Stimulated activated effector memory CD8-positive, alpha-beta T cell treated with anti-CD3 and anti-CD28 coated beads, Interleukin-12 subunit alpha, Interleukin-12 subunit beta, amount 100 ng/mL, for 72 hours (primary cell): Measurements from ENCODE around the gene CGN.

Source experiments
- ATAC-seq: fragments of 150-1000 bp; cut with Tn5 transposase; 2 replicates; pipeline ENCODE4 v1.10.0; 2021
- DNase-seq, 2 donors: peaks; one replicate each; pipeline ENCODE4 v3.0.0; 2021 to 2022; ENCODE audit warnings: low spot score in 2 of 2
- H3K27ac Mint-ChIP-seq: one replicate; pipeline ENCODE4 v1.8.0; 2022; ENCODE audit warnings: mild to moderate bottlenecking, mixed read lengths
- H3K36me3 Mint-ChIP-seq: one replicate; pipeline ENCODE4 v1.8.0; 2022; ENCODE audit warnings: mild to moderate bottlenecking, mixed read lengths
- H3K4me1 Mint-ChIP-seq: one replicate; pipeline ENCODE4 v1.8.0; 2022; ENCODE audit warnings: mixed read lengths
- H3K4me3 Mint-ChIP-seq: one replicate; pipeline ENCODE4 v1.8.0; 2022; ENCODE audit warnings: mild to moderate bottlenecking, mixed read lengths
- H3K9me3 Mint-ChIP-seq: one replicate; pipeline ENCODE4 v1.8.0; 2022; ENCODE audit warnings: mixed read lengths

The CGN gene

DNA sequence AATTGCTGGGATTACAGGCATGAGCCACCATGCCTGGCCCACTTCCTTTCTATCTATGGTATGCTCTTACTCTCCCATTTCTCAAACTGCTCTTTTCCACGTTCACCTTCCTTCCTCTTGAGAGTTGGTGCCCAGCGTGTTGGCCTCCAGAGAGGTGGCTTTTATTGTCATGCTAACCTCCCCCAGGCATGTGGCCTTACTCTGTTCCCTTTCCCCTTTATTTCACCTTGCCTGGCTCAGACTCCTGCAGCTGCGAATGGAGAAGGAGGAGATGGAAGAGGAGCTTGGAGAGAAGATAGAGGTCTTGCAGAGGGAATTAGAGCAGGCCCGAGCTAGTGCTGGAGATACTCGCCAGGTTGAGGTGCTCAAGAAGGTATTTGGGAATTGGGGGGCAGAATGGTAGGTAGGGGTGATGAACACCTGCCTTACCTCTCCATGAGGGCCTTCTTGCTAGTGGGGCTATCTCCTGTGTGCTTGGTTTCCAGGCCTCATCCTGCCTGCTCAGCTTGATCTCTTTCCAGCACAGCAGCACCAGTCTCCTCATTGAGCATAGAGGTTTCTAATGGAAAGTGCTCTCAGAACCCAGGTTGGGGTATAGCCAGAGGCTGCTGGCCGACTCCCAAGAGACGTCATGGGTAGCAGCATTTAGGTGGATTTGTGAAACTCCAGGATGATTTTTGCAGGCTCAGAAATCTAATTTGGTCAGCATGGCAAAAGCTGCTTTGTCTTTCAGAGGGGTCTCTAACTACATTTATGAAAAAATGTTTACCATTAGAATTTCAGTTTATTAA is 15.7 kb downstream of the CGN start:
- Mint-ChIP-seq H3K4me1 (no peaks in the 10 kb centered on the region), H3K9me3 (no peaks in the 10 kb centered on the region), H3K36me3 (no peaks in the 10 kb centered on the region), H3K4me3 (no peak overlapping the region), H3K27ac (no peak overlapping the region)
- no peak for DNase-seq
- ATAC-seq: no peak

DNA sequence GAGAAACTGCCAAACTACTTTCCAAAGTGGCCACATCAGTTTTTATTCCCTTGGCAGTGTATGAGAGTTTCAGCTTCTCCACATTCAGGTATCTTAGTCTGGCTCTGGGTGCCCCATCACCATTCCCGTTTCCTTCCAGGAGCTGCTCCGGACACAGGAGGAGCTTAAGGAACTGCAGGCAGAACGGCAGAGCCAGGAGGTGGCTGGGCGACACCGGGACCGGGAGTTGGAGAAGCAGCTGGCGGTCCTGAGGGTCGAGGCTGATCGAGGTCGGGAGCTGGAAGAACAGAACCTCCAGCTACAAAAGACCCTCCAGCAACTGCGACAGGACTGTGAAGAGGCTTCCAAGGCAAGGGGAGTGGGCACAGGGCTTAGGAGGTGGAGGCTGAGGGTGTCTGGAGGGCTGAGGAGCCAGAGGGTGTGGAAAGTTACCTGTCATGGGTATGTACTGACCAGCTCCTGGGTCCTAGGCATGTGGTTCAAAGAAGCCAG is 18.1 kb downstream of the CGN start:
- Mint-ChIP-seq H3K27ac (no peak overlapping the region), H3K9me3 (no peaks in the 10 kb centered on the region), H3K4me1 (no peaks in the 10 kb centered on the region), H3K36me3 (no peaks in the 10 kb centered on the region), H3K4me3 (no peak overlapping the region)
- DNase-seq (no peak), ATAC-seq (no peak)

DNA sequence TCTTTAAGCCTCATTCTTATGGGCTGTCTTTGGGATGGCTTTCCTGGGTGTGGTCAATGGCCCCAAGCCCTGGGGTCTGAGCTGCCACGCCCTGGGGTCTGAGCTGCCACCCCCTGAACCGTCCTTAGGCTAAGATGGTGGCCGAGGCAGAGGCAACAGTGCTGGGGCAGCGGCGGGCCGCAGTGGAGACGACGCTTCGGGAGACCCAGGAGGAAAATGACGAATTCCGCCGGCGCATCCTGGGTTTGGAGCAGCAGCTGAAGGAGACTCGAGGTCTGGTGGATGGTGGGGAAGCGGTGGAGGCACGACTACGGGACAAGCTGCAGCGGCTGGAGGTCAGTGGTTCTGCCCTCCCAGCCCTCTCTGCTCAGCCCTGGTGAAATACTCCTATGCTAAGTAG is 18.6 kb downstream of the CGN start:
- DNase-seq: no peak
- Mint-ChIP-seq H3K9me3 (no peaks in the 10 kb centered on the region), H3K27ac (no peak overlapping the region), H3K4me1 (no peaks in the 10 kb centered on the region), H3K4me3 (no peak overlapping the region), H3K36me3 (no peaks in the 10 kb centered on the region)
- ATAC-seq: no peak

DNA sequence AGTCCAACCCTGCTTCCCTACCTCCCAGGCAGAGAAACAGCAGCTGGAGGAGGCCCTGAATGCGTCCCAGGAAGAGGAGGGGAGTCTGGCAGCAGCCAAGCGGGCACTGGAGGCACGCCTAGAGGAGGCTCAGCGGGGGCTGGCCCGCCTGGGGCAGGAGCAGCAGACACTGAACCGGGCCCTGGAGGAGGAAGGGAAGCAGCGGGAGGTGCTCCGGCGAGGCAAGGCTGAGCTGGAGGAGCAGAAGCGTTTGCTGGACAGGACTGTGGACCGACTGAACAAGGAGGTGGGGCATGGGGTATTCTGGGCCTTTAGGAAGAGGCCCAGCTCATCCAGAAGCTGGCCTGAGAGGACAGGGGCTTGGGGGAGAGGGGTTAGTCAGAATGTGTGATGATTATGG is 19.3 kb downstream of the CGN start:
- Mint-ChIP-seq H3K4me1 (no peaks in the 10 kb centered on the region), H3K27ac (no peak overlapping the region), H3K9me3 (no peaks in the 10 kb centered on the region), H3K4me3 (no peak overlapping the region), H3K36me3 (no peaks in the 10 kb centered on the region)
- DNase-seq (no peak), ATAC-seq (no peak)

DNA sequence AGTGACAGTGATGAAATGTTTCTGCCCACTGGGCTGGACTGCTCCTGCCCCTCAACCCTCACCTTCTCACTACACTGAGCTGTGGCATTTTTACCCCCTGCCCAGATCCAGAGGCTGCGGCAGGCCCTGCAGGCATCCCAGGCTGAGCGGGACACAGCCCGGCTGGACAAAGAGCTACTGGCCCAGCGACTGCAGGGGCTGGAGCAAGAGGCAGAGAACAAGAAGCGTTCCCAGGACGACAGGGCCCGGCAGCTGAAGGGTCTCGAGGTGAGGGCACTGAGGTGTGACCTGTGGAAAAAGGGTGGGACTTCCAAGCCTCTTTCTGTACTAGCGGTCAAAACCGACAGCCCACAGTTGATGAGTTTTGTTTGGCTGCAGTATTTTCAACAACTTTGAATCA is 22.7 kb downstream of the CGN start:
- DNase-seq (no peak), ATAC-seq (no peak)
- Mint-ChIP-seq H3K36me3 (no peaks in the 10 kb centered on the region), H3K4me1 (no peaks in the 10 kb centered on the region), H3K27ac (no peak overlapping the region), H3K9me3 (no peaks in the 10 kb centered on the region), H3K4me3 (no peak overlapping the region)

DNA sequence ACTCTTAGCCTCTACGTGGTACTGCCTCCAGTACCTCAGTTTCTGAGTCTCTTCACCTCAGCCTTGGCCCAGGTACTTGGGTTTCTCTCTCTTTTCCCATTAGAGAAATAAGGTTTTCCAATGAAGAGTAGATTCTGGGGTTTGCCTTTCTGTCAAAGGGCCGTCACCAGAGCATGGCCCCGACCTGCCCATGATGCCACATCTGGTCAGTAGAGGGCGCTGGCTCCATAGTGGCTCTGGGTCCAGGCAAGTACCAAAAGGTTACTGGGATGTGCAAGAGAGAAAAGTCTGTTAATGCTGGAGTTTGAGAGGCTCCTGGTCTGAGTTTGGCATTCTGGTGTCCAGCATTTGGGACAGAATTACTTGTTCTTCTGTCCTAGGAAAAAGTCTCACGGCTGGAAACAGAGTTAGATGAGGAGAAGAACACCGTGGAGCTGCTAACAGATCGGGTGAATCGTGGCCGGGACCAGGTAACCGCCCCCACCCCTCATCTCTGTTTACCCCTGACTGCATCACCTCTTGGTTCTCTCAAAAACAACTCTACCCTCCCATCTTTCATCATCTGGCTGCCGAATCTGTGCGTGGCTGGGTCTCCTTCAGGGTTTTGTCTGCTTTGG is 23.6 kb downstream of the CGN start:
- peak; percentile 81 for ATAC-seq
- no peak overlapping the region for H3K4me3 Mint-ChIP-seq
- H3K27ac Mint-ChIP-seq: no peak overlapping the region

DNA sequence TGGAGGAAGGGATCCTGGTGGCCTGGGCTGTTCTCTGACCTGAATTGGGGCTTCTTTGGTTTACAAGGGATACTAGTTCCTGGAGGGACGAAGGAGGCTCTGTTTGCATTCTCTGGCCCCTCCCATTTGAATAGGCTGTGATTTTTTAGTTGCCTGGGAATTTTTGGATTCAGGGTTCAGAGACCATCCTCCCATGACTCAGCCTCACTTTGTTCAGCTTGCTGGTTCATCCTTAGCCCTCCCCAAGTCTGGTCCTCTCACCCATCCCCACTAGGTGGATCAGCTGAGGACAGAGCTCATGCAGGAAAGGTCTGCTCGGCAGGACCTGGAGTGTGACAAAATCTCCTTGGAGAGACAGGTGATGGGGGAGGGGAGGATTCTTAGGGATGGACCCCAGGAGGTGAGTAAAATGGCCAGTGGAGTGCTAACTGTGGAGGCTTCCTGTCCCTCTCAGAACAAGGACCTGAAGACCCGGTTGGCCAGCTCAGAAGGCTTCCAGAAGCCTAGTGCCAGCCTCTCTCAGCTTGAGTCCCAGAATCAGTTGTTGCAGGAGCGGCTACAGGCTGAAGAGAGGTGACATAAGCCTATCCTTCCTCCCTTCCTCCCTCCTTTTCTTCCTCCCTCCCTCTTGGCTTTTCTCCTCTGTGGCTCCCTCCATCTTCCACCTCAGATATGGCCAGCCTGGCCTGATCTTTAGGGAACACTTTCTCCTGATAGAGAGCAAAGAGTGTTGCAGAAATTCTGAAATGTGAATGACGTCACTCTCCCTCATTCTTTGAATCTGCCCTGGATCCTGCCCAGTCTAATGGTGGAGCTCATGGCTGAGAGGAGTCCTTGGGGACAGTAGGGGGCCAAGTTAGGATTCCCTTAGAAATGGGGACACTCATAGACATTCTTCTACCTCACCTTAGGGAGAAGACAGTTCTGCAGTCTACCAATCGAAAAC is 24.4 kb downstream of the CGN start:
- Mint-ChIP-seq H3K4me1 (peaks cover 9% of the 10 kb centered on the region), H3K9me3 (no peaks in the 10 kb centered on the region), H3K27ac (no peak overlapping the region), H3K4me3 (no peak overlapping the region), H3K36me3 (no peaks in the 10 kb centered on the region)
- DNase-seq: no peak
- no peak for ATAC-seq

More for the DNA sequence above, 23.6 kb downstream of the CGN start:
- no peaks in the 10 kb centered on the region for H3K9me3 Mint-ChIP-seq
- H3K36me3 Mint-ChIP-seq: no peaks in the 10 kb centered on the region
- peak; percentile 86 to 90 for DNase-seq
- H3K4me1 Mint-ChIP-seq: peaks cover 4% of the 10 kb centered on the region

DNA sequence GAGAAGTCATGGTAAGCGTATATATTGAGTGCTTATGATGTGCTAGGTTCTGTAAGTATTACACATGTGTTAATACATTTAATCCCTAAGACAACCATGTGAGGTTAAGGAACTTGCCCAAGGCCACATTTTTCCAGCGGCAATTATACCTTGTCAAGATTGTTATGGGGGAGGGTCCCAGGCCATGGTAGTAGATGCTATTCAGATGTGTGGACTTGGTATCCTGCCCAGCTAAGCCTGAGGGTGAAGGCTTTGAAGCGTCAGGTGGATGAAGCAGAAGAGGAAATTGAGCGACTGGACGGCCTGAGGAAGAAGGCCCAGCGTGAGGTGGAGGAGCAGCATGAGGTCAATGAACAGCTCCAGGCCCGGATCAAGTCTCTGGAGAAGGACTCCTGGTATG is 25.3 kb downstream of the CGN start:
- H3K36me3 Mint-ChIP-seq: peaks cover 2% of the 10 kb centered on the region
- H3K27ac Mint-ChIP-seq: no peak overlapping the region
- H3K9me3 Mint-ChIP-seq: no peaks in the 10 kb centered on the region
- no peak for ATAC-seq
- H3K4me3 Mint-ChIP-seq: no peak overlapping the region
- H3K4me1 Mint-ChIP-seq: peaks cover 18% of the 10 kb centered on the region
- DNase-seq: no peak

DNA sequence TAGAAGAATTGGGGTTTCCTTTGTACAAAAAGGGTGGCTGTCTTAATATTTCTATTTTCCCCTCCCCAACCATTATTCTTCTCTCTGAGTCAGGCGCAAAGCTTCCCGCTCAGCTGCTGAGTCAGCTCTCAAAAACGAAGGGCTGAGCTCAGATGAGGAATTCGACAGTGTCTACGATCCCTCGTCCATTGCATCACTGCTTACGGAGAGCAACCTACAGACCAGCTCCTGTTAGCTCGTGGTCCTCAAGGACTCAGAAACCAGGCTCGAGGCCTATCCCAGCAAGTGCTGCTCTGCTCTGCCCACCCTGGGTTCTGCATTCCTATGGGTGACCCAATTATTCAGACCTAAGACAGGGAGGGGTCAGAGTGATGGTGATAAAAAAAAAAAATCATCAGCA is 25.9 kb downstream of the CGN start:
- Mint-ChIP-seq H3K4me1 (peaks cover 22% of the 10 kb centered on the region), H3K36me3 (peaks cover 6% of the 10 kb centered on the region), H3K27ac (no peak overlapping the region), H3K4me3 (no peak overlapping the region), H3K9me3 (no peaks in the 10 kb centered on the region)
- DNase-seq: no peak
- ATAC-seq: no peak

DNA sequence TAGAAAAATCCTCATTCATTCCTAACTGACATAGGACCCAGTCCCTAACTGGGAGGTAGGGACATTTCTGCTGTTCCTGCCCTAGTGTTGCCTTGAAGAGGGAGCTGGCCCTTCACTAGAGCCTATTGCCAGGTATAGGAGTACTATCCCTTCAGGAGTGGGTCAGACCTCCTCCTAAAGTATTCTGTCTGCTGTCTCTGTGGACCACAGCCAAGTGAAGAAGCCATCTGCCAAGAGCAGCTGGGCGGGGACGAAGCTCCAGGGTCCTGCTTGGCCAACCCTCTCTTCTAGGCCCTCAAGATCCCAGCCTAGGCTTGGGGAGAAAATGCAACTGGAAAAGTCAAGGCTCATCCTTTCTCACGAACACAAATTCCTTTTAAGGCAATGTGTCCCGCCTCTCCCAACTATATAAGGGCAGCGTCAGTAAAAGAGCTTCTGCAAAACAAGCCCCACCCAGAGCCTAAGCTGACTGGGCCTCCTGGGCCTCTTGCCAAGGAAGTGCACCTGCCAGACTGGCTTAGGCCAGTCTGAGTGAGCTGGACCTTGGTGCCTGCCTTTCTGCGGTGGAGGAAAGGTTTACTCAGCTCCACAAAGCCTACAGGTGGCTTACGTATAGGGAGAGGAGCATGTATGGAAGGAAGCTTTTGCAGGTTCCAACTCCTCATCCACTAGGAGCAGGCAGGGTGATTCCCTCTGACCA is 28.3 kb downstream of the CGN start:
- Mint-ChIP-seq H3K4me3 (peak overlapping the region; percentile 97), H3K36me3 (peaks cover 6% of the 10 kb centered on the region), H3K9me3 (no peaks in the 10 kb centered on the region), H3K4me1 (peaks cover 22% of the 10 kb centered on the region), H3K27ac (peak overlapping the region; percentile 93)
- peak; percentile 20 for ATAC-seq
- peak in 1 of 2 donors; percentile 60 for DNase-seq

DNA sequence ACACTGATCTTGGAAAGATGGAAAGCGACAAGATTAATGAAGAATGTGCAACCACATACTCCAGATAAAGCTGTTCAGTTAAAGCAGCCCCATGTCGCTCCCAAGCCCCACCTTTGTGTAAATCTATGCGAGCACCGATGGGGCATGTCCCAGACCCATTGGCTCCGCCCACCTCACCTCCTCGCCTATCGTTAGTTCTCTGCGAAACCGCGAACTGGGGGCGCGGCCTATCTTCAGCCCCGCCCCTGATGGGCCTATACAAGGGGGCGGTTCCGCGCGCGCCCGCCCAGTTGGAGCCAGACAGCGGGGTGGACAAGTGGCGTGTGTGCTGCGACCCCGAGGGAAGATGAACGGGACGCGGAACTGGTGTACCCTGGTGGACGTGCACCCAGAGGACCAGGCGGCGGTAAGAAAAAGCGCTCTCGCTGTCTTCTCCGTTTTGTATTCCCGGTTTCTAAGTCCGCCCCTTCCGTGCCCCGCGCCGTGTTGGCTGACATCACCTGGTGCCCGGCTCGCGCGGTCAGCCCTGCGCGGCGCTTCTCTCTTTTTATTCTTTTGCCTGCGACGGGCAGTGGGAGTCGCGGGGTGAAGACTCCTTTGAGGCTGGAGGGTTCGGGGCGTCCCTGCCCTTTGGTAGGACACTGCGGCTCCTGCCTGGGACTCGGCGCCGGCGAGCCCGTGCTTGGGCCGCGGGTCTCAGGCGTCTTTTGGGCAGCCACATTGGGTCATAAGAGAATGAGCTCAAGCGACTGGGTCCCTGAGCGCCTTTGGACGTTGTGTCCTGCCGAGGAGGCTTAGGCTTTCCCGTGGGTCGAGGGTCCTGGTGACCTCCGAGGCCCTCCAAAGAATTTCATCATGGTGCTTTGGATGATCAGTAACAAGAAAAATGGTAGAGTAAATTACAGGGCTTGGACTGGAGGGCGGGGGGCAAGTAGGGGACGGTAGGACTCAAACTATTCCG is 29.1 kb downstream of the CGN start, which contains the start of gene TUFT1:
Gene TUFT1, plus strand, starts transcription at position 289 of the 961 bp plus-strand sequence. Its CDS starts 58 bp downstream, at position 347.
- H3K4me3 Mint-ChIP-seq: peak within 1 kb of the TSS; percentile 97
- ATAC-seq (peak; percentile 97), DNase-seq (peak; percentile 91 to 97)
- peaks cover 22% of the 10 kb centered on the region for H3K4me1 Mint-ChIP-seq
- H3K27ac Mint-ChIP-seq: peak within 1 kb of the TSS; percentile 93
- H3K9me3 Mint-ChIP-seq: no peaks in the 10 kb centered on the region
- H3K36me3 Mint-ChIP-seq: peaks cover 6% of the 10 kb centered on the region

DNA sequence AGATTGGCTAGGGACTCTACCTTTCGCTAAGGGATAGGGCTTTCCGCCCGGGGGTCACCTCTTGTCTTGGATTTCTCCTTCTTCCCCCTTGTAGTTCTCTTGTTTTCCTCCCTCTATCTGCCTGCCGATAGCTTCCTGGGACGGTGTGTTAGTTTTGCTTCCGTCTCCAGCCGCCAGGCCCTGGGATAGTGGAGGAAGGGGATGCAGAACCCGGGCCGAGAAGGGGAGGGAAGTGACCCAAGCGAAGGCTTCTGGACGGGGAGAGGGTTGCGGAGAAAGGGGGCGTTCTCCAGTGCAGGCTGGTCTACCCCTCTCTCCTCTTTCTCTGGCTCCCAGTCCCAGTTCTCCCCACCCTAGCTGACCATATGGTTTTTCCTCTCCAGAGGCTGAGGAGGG is 29.8 kb downstream of the CGN start:
- Mint-ChIP-seq H3K27ac (peak overlapping the region; percentile 93), H3K4me3 (peak overlapping the region; percentile 97), H3K9me3 (no peaks in the 10 kb centered on the region), H3K4me1 (peaks cover 22% of the 10 kb centered on the region), H3K36me3 (peaks cover 6% of the 10 kb centered on the region)
- DNase-seq (no peak), ATAC-seq (no peak)

DNA sequence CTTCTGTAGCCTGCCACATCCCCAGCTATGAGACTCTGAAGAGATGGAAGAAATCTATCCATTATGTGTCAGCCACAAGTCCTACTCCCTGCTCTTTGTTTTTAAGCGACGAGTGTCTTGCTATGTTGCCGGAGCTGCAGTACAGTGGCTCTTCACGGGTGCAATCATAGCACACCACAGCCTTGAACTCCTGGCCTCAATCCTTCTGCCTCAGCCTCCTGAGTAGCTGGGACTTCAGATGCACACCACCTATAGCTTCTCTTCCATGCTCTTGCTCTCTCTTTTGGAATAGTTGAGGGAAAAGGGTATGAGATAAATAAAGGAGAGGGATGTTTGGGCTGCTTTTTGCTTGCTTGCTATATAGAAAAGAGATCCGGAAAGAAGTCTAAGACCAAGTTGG is 30.6 kb downstream of the CGN start:
- no peak for ATAC-seq
- Mint-ChIP-seq H3K27ac (no peak overlapping the region), H3K4me3 (peak overlapping the region; percentile 97), H3K4me1 (peaks cover 22% of the 10 kb centered on the region), H3K36me3 (peaks cover 6% of the 10 kb centered on the region), H3K9me3 (no peaks in the 10 kb centered on the region)
- no peak for DNase-seq

DNA sequence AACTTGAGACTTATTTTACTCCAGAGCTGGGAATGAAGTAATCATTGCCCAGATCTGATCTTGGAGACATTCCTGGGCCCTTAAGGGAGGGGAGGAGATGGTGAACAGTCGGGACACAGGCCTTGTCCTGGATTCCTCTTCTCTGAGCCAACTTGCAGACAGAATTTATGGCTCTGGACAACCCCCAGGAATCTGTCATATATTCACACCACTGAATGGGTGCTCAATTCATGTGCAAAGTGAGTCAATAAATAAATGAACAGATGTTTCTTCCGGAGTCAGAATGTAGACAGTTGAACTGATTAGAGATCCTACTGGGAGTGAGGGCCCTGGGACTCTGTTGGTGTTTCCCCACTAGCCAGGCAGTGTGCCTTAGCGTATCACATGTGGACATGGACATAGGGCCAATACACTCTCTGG is 31.5 kb downstream of the CGN start:
- peaks cover 30% of the 10 kb centered on the region for H3K4me1 Mint-ChIP-seq
- no peak for ATAC-seq
- peaks cover 6% of the 10 kb centered on the region for H3K36me3 Mint-ChIP-seq
- no peak overlapping the region for H3K4me3 Mint-ChIP-seq
- no peaks in the 10 kb centered on the region for H3K9me3 Mint-ChIP-seq
- DNase-seq: no peak
- H3K27ac Mint-ChIP-seq: no peak overlapping the region
